HepG2 (cell line): ENCODE results near the gene TBC1D16. TPM values are rescaled to one million over a fixed set of nuclear protein-coding genes. Genes with fewer than 3 reads are reported as not detected.
A peak's percentile ranks its signal among the peaks of the same experiment; 100 is the strongest.

Source experiments
- ARNT ChIP-seq: fragments of 450-650 bp; IDR thresholded peaks from 2 replicates; pipeline ENCODE4 v1.6.1; 2017
- CC2D1A ChIP-seq: sonication (generic); formaldehyde crosslinking; IDR thresholded peaks from 2 replicates; pipeline ENCODE4 v1.8.1; 2023; ENCODE audit warnings: mild to moderate bottlenecking, missing genetic modification reagents
- FOXA1 ChIP-seq, 2 experiments: fragments of 450-650 bp in 1 of 2; sonication (generic) in 1 of 2; formaldehyde crosslinking in 1 of 2; IDR thresholded peaks; 2 replicates each; pipeline versions ENCODE4 v1.4.0 to v1.6.1; 2016 to 2020; ENCODE audit warnings: missing genetic modification reagents in 1 of 2
- GATAD2A ChIP-seq: IDR thresholded peaks from 2 replicates; pipeline ENCODE4 v1.6.1; 2016
- HNF4G ChIP-seq, 2 experiments: sonication (generic) in 1 of 2; formaldehyde crosslinking in 1 of 2; IDR thresholded peaks; 2 replicates each; pipeline versions ENCODE4 v1.4.0 to v1.6.1; 2011 to 2020; ENCODE audit warnings: borderline replicate concordance in 2 of 2, low read depth in 2 of 2, mild to moderate bottlenecking in 2 of 2, low read length in 1 of 2, missing genetic modification reagents in 1 of 2, moderate library complexity in 1 of 2
- SIX1 ChIP-seq: sonication (generic); formaldehyde crosslinking; IDR thresholded peaks from 2 replicates; pipeline ENCODE4 v1.4.0; 2020; ENCODE audit warnings: missing genetic modification reagents, borderline replicate concordance
- SP4 ChIP-seq: sonication (generic); formaldehyde crosslinking; IDR thresholded peaks from 2 replicates; pipeline ENCODE4 v1.8.1; 2023; ENCODE audit warnings: mild to moderate bottlenecking, missing genetic modification reagents
- TAF15 ChIP-seq: fragments of 200-400 bp; formaldehyde crosslinking; IDR thresholded peaks from one replicate; pipeline ENCODE4 v1.6.1; 2018; ENCODE audit warnings: mild to moderate bottlenecking, low read depth, low read length; ENCODE audit not compliant: poor library complexity, severe bottlenecking
- TBX2 ChIP-seq: sonication (generic); formaldehyde crosslinking; IDR thresholded peaks from 2 replicates; pipeline ENCODE4 v1.5.0; 2020; ENCODE audit warnings: missing genetic modification reagents, mild to moderate bottlenecking, borderline replicate concordance
- U2AF2 ChIP-seq: fragments of 200-400 bp; formaldehyde crosslinking; IDR thresholded peaks from 2 replicates; pipeline ENCODE4 v1.6.1; 2017; ENCODE audit warnings: low read depth, mild to moderate bottlenecking, low read length
- ZBTB7A ChIP-seq: sonication (generic); formaldehyde crosslinking; IDR thresholded peaks from 2 replicates; pipeline ENCODE4 v1.8.0; 2022; ENCODE audit warnings: mild to moderate bottlenecking, missing genetic modification reagents
- ZFP36 ChIP-seq: fragments of 150-350 bp; IDR thresholded peaks from 2 replicates; pipeline ENCODE4 v1.6.1; 2018; ENCODE audit warnings: borderline replicate concordance, low read length, low read depth; ENCODE audit not compliant: partially characterized antibody
- ZNF282 ChIP-seq: fragments of 450-650 bp; IDR thresholded peaks from 2 replicates; pipeline ENCODE4 v1.6.1; 2018; ENCODE audit not compliant: partially characterized antibody
- ZNF430 ChIP-seq: sonication (generic); formaldehyde crosslinking; IDR thresholded peaks from 2 replicates; pipeline ENCODE4 v1.9.0; 2021; ENCODE audit warnings: mild to moderate bottlenecking, missing genetic modification reagents
- ZNF746 ChIP-seq: sonication (generic); formaldehyde crosslinking; IDR thresholded peaks from 2 replicates; pipeline ENCODE4 v1.8.0; 2022; ENCODE audit warnings: mild to moderate bottlenecking, missing genetic modification reagents
- ZNF75D ChIP-seq: sonication (generic); formaldehyde crosslinking; IDR thresholded peaks from 2 replicates; pipeline ENCODE4 v1.8.1; 2023; ENCODE audit warnings: missing genetic modification reagents, mild to moderate bottlenecking, borderline replicate concordance
- ZNF891 ChIP-seq: sonication (generic); formaldehyde crosslinking; IDR thresholded peaks from 2 replicates; pipeline ENCODE4 v1.5.0; 2020; ENCODE audit warnings: mild to moderate bottlenecking, missing genetic modification reagents
- ZSCAN21 ChIP-seq: sonication (generic); formaldehyde crosslinking; IDR thresholded peaks from 2 replicates; pipeline ENCODE4 v1.8.0; 2022; ENCODE audit warnings: mild to moderate bottlenecking, missing genetic modification reagents, moderate library complexity, borderline replicate concordance
- polyA plus RNA-seq, 8 experiments: library from polyadenylated mRNA; depleted of rRNA in 3 of 8; stranded (reverse) in 7 of 8; unstranded in 1 of 8; fragments of >200 nt; fragmentation: Illumina TruSeq in 4 of 8; extraction: Trizol in 4 of 8; gene quantifications; 2 replicates each; pipeline versions ENCODE4 v1.2.1 to v1.2.3, GENCODE V29; 2011 to 2016; ENCODE audit warnings: low read depth in 4 of 8, missing spikeins in 1 of 8, mixed read lengths in 1 of 8; ENCODE audit not compliant: insufficient read depth in 1 of 8
- total RNA-seq, 5 experiments: library from RNA; depleted of rRNA; stranded (reverse); fragments of >200 nt; fragmentation: Illumina TruSeq; extraction: Trizol; gene quantifications; 2 replicates each; pipeline ENCODE4 v1.2.3, GENCODE V29; 2016; ENCODE audit warnings: low read depth in 1 of 5
- TF ChIP-seq, protein P1 (sequence below): sonication (generic); formaldehyde crosslinking; IDR thresholded peaks from 2 replicates; pipeline ENCODE4 v1.5.0; 2020; ENCODE audit warnings: missing genetic modification reagents, mild to moderate bottlenecking, borderline replicate concordance
- TF ChIP-seq, protein P2 (sequence below): sonication (generic); formaldehyde crosslinking; IDR thresholded peaks from 2 replicates; pipeline ENCODE4; 2020; ENCODE audit warnings: missing genetic modification reagents, mild to moderate bottlenecking, borderline replicate concordance
- TF ChIP-seq, protein P3 (sequence below): sonication (generic); formaldehyde crosslinking; IDR thresholded peaks from 2 replicates; pipeline ENCODE4 v1.8.0; 2022; ENCODE audit warnings: mild to moderate bottlenecking, missing genetic modification reagents, borderline replicate concordance
- TF ChIP-seq, protein P4 (sequence below), 2 experiments: fragments of 450-650 bp in 1 of 2; sonication (generic) in 1 of 2; formaldehyde crosslinking; IDR thresholded peaks; 2 replicates each; pipeline versions ENCODE4 v1.5.0 to v1.8.0; 2020 to 2022; ENCODE audit warnings: mild to moderate bottlenecking in 1 of 2, missing genetic modification reagents in 1 of 2

Gene TBC1D16
- total and polyA plus RNA-seq, 2 of the 13 experiments (the other 11 are each of a cell fraction or from before 2014, with no cell fraction given): 14.9 to 24.9 TPM

DNA sequence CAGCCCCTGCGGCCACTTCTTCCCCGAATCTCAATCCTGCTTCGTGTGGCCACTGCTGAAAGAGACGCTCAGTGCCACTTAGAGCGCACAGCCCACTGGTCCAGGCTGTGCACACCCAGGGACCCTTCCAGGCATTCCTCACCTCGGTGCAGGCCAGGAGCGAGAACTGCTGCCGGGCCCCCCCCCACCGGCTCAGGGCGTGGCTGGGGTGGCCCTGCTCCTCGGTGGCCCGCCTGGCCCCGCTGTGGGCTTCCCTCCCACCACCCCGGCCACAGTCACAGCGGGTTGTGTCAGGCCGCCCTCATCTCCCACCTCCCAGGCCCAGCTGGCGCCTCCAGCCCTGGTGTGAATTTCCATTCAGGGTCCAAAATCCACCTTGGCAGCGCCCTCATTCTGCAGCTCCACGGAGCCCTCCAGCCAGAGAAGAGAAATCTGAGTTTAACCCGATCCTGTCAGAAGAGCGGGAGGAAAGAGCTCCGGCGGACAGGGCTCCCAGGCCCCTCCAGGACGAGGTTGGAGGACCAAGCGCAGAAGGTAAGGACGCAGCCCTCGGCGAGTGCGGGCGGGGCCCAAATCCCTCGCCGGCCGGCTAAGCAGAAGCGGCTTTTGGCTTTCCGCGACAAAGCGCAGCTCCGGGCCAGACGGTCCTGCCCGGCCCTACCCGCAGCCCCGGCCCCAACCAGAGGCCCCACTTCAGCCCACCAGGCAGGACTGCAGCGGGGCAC, 12.0 kb downstream of the TBC1D16 start (continued):
- TF ChIP-seq ARNT (no peak), FOXA1 (IDR thresholded peaks at IDR 0.05) (no peak), FOXA1 (CRISPR knock-in tag; IDR thresholded peaks at IDR 0.05) (no peak), GATAD2A (CRISPR knock-in tag) (peak; percentile 91), CC2D1A (CRISPR knock-in tag) (no peak), ZBTB7A (no peak), ZNF430 (CRISPR knock-in tag) (peak; percentile 57; the same call in 1 of the 2 replicates), ZNF891 (CRISPR knock-in tag) (peak; percentile 49; the same call in 1 of the 2 replicates), ZSCAN21 (CRISPR knock-in tag) (peak; percentile 29; the same call in 1 of the 2 replicates), TBX2 (CRISPR knock-in tag) (peak; percentile 96), ZNF75D (no peak), SP4 (CRISPR knock-in tag) (0 out of 2 replicates have a peak, but pooled peaks have one; percentile 23), ZFP36 (no peak), U2AF2 (no peak), SIX1 (CRISPR knock-in tag) (peak; percentile 79; the same call in 1 of the 2 replicates), ZNF282 (no peak), TAF15 (no peak), ZNF746 (peak; percentile 92), HNF4G (IDR thresholded peaks at IDR 0.05; ENCODE audit: borderline replicate concordance, low read depth, low read length) (peak; percentile 88), HNF4G (CRISPR knock-in tag; IDR thresholded peaks at IDR 0.05; ENCODE audit: borderline replicate concordance, low read depth) (peak; percentile 91)
- TF ChIP-seq, protein P1, sequence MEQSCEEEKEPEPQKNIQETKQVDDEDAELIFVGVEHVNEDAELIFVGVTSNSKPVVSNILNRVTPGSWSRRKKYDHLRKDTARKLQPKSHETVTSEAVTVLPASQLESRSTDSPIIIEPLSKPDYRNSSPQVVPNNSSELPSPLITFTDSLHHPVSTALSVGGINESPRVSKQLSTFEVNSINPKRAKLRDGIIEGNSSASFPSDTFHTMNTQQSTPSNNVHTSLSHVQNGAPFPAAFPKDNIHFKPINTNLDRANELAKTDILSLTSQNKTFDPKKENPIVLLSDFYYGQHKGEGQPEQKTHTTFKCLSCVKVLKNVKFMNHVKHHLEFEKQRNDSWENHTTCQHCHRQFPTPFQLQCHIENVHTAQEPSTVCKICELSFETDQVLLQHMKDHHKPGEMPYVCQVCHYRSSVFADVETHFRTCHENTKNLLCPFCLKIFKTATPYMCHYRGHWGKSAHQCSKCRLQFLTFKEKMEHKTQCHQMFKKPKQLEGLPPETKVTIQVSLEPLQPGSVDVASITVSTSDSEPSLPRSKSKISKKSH: peak; percentile 16; the same call in 1 of the 2 replicates
- TF ChIP-seq, protein P2, sequence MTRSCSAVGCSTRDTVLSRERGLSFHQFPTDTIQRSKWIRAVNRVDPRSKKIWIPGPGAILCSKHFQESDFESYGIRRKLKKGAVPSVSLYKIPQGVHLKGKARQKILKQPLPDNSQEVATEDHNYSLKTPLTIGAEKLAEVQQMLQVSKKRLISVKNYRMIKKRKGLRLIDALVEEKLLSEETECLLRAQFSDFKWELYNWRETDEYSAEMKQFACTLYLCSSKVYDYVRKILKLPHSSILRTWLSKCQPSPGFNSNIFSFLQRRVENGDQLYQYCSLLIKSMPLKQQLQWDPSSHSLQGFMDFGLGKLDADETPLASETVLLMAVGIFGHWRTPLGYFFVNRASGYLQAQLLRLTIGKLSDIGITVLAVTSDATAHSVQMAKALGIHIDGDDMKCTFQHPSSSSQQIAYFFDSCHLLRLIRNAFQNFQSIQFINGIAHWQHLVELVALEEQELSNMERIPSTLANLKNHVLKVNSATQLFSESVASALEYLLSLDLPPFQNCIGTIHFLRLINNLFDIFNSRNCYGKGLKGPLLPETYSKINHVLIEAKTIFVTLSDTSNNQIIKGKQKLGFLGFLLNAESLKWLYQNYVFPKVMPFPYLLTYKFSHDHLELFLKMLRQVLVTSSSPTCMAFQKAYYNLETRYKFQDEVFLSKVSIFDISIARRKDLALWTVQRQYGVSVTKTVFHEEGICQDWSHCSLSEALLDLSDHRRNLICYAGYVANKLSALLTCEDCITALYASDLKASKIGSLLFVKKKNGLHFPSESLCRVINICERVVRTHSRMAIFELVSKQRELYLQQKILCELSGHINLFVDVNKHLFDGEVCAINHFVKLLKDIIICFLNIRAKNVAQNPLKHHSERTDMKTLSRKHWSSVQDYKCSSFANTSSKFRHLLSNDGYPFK (CRISPR knock-in tag): peak; percentile 37; the same call in 1 of the 2 replicates
- TF ChIP-seq, protein P3, sequence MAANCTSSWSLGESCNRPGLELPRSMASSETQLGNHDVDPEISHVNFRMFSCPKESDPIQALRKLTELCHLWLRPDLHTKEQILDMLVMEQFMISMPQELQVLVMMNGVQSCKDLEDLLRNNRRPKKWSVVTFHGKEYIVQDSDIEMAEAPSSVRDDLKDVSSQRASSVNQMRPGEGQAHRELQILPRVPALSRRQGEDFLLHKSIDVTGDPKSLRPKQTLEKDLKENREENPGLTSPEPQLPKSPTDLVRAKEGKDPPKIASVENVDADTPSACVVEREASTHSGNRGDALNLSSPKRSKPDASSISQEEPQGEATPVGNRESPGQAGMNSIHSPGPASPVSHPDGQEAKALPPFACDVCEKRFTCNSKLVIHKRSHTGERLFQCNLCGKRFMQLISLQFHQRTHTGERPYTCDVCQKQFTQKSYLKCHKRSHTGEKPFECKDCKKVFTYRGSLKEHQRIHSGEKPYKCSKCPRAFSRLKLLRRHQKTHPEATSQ: 0 out of 2 replicates have a peak, but pooled peaks have one; percentile 38
- TF ChIP-seq, protein P4, sequence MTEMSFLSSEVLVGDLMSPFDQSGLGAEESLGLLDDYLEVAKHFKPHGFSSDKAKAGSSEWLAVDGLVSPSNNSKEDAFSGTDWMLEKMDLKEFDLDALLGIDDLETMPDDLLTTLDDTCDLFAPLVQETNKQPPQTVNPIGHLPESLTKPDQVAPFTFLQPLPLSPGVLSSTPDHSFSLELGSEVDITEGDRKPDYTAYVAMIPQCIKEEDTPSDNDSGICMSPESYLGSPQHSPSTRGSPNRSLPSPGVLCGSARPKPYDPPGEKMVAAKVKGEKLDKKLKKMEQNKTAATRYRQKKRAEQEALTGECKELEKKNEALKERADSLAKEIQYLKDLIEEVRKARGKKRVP (CRISPR knock-in tag; IDR thresholded peaks at IDR 0.05): no peak
